DMS153 treated with DMSO at 0.1 percent for 48 hours (cell line): ENCODE measurements around the gene NEURL1B.

Source experiments
- DNase-seq: peaks from one replicate; lab custom pipeline; 2025; ENCODE audit not compliant: unreplicated experiment; lab: John Stamatoyannopoulos, UW

NEURL1B gene

DNA sequence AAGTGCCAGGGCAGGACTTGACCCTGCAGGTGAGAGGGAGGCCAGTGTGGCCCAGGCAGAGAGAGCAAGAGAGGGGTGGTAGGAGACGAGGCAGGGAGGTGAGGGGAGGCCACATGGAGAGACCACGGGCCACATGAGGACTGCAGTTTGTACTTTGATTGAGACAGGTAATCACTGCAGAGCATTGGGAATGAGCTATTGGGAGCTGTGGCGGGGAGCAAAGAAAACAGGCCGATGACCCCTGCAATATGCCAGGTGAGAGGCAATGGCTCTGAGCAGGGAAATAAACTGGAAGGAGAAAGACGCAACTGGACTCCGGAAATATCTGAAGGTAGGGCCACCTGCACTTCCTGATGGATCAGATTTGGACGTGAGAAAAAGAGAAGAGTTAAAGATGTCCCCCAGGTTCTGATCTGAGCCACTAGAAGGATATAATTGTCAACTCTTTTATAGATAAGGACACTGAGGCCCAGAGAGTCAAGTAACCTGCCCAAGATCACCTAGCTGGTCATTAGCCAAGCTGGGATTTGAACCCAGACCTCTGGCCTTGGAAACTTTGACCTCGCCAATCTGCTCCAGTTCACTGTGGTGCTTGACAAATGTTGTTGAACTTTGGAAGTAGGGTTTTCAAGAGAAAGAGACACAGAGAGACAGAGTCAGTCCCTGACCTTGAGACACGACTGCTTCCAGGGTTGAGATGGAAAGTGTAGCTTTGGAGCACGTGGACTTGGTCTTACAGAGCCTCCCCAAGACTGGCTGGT lies 87.6 kb downstream of the NEURL1B start:
- no peak for DNase-seq

DNA sequence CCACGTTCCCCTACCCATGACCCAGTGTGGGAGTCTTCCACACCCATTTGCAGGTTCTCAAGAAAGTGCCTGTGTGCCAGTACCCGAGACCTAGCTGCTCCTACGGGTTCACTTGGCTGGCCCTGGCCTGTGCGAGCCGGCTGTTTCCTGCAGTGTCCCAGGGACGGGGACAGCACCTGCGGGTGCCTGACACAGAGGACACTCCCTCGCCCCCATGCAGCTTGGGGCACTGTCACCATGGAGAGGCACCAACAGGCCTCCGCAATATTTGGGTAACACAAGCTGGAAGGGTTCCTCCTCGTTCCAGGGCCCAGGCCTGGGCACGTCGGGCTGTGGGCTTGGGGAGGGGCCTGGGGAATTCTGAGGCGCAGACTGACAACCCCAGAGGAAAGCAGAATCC lies 88.5 kb downstream of the NEURL1B start:
- DNase-seq: no peak

DNA sequence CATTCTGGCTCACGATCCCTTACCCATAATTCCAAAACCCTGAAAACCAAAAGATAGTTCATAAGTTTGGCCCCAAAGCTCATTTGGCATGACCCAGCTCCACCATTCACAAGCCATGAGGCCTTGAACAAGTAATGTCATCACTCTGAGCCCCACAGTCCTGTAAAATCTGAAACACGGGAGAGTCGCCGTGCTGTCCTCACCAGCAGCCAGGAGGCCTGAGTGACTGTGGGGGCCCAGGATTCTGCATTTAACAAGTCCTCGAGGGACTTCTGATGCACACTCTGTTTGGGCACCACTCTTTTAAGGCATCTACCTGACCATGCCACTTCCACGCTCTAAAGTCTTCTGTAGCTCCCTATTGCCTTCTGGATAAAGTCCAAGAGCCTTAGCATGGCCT lies 89.2 kb downstream of the NEURL1B start:
- DNase-seq: no peak

DNA sequence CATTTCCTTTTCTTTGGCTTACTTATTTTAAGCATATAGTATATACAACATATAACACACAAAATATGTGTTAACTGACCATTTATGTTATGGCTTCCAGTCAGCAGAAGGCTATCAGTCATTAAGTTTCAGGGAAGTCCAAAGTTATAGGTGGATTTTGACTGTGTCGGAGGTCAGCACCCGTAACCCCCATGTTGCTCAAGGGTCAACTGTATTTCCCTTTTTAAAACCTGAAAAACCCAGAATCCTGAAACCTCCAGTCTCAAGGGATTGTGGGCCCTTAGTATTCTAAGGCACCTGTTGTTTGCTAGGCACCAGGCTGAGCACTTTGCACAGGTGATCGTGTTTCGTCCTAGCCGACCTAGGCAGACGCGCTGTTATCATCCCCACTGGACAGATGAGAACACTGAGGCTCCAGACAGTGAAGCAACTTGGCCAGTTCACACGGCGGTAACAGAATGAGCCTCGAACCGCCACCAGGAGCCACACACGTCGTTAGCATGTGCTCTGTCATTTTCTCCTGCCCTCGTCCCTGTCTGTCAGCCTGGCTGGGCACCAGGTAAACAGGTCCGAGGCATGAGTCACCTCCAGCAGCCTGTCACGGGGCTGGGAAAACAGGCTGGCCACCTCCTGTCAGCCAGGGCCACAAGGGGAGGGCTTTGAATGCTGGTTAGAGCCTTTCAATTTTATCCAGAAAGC lies 90.1 kb downstream of the NEURL1B start:
- DNase-seq: no peak

DNA sequence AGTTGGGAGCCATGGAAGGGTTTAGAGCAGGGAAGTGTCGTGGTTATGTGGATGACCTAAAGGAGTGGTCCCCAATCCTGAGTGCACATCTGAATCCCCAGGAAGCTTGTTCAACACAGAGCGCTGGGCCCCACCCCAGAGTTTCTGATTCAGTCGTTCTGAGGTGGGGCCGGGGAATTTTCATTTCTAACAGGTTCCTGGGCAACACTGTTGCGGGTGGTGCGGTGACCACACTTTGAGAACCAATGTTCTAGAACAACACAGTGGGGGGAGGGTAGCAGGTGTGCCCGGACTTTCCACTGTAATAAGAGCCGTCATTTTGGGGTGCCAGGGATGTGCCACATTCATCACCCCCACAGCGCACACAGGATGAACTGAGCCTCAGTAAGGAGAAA lies 90.6 kb downstream of the NEURL1B start:
- DNase-seq: no peak

DNA sequence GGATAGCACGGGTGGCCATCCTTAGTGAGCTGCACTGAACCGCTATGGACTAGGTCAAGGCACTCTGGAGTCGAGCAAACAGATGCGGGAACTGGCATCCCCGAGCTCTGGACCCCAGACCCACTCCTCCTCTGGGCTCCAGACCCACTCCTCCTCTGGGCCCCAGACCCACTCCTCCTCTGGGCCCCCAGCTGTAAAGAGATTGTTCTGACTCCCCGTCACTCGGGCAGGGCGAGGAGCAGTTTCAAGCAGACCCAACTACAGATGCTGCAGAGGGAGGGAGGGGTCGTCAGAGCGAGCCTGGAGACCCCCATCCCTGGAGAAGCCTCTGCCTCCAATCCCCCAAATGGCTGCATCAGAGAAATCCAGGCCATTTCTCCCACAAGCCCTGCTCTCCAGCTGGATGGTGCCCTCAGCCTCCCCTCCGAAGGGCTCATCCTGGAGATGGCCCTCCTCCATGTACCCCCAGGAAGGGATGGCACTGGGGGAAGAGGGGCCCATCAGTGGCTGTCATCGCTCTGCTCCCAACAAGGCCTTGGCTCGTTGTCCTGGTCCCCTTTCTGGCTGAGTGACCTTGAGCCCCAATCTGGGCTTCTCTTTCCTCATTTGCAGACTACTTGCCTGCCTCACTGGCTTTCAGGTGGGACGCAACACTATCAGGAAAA lies 91.3 kb downstream of the NEURL1B start:
- DNase-seq: no peak

DNA sequence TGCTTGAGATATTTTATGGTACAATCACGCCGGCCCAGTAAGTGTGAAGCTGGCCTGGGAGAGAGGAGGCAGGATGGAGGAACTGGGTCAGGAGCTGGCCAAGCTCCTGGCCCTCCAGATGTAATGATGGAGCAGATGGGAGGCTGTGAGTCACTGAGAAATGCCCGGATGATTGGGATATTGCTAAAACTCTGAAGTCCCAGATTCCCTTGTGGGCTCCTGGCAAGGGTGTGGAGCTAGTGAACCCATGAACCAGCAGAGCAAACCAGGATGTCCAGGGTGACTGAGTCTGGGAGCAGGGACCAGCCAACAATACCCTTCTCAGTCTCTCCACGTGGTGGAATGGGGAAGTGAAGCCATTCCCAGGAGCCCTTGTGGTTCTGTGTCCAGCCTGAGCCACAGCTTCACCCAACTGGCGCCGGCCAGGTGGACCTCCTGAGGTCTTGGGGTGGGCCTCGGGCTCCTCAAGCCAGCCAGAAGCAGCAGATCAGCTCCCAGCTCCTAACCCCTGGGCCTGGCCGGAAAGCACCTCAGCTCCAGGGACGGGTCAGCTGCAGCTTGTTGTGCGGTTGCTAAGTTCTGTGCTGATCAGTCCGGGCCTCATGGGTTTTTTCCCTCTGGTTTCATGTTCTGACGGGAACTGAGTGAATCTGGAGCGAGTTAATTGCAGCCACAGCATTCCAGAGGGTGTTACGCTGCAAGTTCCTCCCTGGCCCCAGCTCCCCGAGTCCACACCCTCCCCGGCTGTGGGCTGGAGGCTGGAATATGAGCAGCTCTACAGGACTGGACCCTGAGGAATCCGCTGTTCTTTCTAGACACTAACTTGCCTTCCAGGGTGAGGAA lies 92.3 kb downstream of the NEURL1B start:
- no peak for DNase-seq

DNA sequence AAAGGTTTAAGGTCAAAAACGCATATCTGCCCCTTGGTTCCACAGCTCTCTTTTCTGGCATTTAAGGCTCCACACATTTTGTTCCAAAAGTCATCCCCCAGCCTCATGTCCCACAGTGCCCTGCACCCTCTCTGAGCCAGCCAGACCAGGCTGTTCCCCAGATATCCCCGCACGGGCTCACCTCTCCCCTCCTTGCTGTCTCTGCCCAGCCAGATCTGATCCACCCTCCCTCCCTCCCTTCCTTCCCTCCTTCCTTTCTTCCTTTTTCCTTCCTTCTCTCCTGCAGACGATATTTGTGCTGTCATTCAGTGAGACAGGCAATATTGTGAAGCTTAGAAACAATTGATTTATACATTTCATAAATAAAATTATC lies 92.9 kb downstream of the NEURL1B start:
- no peak for DNase-seq

DNA sequence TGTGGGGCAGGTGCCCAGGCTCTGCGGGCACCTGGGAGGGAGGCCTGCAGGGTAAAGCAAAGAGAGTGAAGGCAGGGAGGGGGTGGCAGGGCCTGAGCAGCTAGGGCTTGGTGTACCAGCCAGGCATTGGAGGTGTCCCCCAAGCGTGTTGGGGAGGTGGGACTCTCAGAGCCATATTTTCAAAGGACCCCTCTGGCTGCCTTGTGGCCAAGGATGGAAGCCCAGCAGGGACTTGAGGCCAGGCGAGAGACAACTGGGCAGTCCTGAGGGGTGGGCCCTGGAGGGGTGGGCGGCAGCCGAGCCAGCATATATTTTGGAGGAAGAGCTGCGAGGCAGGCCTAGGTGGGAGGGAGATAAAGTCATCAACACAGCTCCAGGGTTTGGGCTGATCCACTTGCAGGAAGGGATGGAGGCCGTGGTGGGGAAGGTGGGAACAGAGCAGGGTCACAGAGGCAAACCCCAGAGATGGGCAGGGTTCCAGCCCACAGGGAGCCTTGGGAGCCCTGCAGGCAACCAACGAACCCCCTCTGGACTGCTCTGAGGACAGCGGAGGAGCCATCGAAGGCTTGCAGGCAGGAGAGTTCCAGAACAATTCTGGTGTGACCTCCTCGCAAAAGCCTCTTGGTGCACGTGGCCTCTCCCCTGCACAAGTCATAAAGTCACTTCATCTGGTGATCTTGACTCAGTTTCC lies 94.2 kb downstream of the NEURL1B start:
- no peak for DNase-seq

DNA sequence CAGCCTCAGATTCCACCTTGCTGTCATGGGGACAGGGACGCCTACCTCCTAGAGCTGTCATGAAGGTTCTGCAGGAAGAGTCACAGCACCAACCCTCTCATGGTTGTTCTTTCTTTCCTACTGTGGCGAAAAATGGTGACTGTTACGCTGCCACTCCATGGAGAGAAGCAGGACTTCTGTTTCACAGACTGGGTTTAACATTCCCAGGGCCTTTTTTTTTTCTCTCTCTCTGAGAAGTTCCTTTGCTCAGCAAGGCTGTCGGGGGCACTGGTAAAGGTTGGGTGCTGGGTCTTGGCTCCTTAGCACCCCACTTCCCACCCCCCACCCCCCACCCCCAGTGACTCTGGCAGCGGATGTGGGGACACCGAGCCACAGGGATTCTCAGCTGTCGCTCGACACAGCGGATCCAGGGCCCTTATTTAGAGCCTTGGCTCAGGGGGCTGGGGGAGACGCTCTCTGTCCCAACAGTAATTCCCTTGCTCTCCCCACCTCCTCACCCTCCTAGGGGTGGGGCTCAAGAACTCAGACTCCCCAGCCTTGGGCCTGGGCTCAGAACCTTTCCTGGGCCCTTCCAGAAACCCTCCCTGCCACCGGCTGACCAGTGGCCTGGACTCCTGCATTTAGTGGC lies 95.6 kb downstream of the NEURL1B start:
- DNase-seq: no peak

DNA sequence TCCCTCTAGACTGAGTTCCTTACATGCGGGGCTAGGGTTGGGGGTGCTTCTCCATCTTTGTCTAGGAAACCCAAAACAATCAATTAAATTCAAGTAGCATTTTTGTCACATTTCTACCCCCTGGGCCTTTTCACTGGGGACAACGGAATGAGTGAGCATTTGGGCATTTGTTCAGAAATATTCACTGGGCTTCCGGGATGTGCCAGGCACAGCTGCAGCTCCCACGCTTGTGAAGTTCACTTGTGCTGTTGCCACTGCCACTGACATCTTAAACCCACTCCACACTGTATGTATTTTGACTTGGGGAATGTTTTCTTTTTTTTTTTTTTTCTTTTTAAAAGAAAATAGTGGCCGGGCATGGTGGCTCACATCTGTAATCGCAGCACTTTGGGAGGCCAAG lies 98.3 kb downstream of the NEURL1B start:
- DNase-seq: no peak

DNA sequence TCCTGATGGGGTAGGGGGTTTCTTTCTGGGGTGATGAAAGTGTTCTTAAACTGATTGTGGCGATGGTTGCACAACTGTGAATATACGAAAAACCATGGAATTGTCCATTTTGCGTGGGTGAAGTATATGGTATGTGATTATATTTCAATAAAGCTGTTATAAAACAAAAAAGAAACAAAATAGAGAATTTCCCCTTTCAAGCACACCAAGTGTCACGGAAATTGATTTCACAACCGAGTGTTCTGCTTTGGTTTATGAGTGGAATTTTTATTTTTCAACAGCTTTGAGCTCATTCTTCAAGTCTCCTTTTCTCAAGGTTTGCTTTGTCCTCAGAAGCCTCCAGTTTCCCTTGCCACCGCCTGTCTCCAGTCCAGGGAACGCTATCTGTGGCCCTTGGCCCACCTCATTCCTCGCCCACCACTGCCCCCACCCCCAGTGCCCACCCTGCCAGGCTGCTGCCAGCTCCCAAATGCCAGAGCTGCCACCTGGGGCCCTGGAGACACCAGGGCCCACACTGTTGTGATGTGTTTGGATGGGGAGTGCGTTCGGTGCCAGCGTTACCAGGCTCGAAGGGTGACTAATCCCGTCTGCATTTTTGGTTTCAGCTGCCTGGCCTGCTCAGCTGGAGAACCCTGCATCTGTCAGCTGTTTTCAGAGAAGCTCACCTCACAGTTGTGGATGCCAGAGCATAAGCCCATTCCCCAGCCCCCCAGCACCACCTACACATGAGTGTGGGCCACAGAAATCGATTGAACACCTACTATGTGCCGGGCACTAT lies 99.6 kb downstream of the NEURL1B start:
- DNase-seq: no peak
